Measurements from ENCODE around the gene GSTA5.
"Not testable (repeated sequence)": the region's sequence is repeated elsewhere in the genome, so short reads cannot be mapped to it uniquely, and the experiment has no call there.

The GSTA5 gene

GRCh38 chr6:52809777-52810176 lies 30.8 kb downstream of the GSTA5 start:
- H3K4ac ChIP-seq (ENCODE audit: low read depth, low read length); H3K9ac ChIP-seq (ENCODE audit: low read length); H4K5ac ChIP-seq (ENCODE audit: low read length); H3K79me2 ChIP-seq (ENCODE audit: control insufficient read depth, insufficient read depth, low read length); H3K4me3 ChIP-seq (ENCODE audit: low read length); H2AK5ac ChIP-seq (ENCODE audit: low read length); H2BK5ac ChIP-seq (ENCODE audit: low read length); DNase-seq; H3K36me3 ChIP-seq (ENCODE audit: control insufficient read depth, insufficient read depth, low read length); H3K23ac ChIP-seq (ENCODE audit: low read length); H4K8ac ChIP-seq (ENCODE audit: low read depth, low read length); H3K4me1 ChIP-seq (ENCODE audit: control insufficient read depth, low read depth, low read length); H3K27ac ChIP-seq (ENCODE audit: low read depth, low read length); H2BK120ac ChIP-seq (ENCODE audit: low read depth, low read length); H3K4me2 ChIP-seq (ENCODE audit: low read length); H3K56ac ChIP-seq (ENCODE audit: low read length); H3K18ac ChIP-seq (ENCODE audit: low read length); H2BK15ac ChIP-seq (replicated peaks; ENCODE audit: low read depth); H3K27me3 ChIP-seq (ENCODE audit: insufficient read depth, low read length, poor library complexity); H3K79me1 ChIP-seq (ENCODE audit: low read length): not testable (repeated sequence)
- WGBS (ENCODE audit: extremely low coverage, insufficient coverage, low lambda C conversion rate) = no CpG with 5 or more reads among the region's 4 CpGs

- no peak overlapping the region for H2BK15ac ChIP-seq (replicated peaks; ENCODE audit: low read depth)
- no peak overlapping the region for H4K8ac ChIP-seq (ENCODE audit: low read depth, low read length)
- H3K27ac ChIP-seq (ENCODE audit: low read depth, low read length) = no peak overlapping the region
- no peak overlapping the region for H3K4me3 ChIP-seq (ENCODE audit: low read length)
- no peak overlapping the region for H2BK120ac ChIP-seq (ENCODE audit: low read depth, low read length)
- no peaks in the 10 kb centered on the region for H3K27me3 ChIP-seq (ENCODE audit: insufficient read depth, low read length, poor library complexity)
- H3K36me3 ChIP-seq (ENCODE audit: control insufficient read depth, insufficient read depth, low read length) = no peaks in the 10 kb centered on the region
- H4K5ac ChIP-seq (ENCODE audit: low read length) = no peak overlapping the region
- H3K56ac ChIP-seq (ENCODE audit: low read length) = no peak overlapping the region
- no peak overlapping the region for H3K18ac ChIP-seq (ENCODE audit: low read length)
- no peaks in the 10 kb centered on the region for H3K4me1 ChIP-seq (ENCODE audit: control insufficient read depth, low read depth, low read length)
- no peak overlapping the region for H3K9ac ChIP-seq (ENCODE audit: low read length)
- no peak overlapping the region for H2BK5ac ChIP-seq (ENCODE audit: low read length)
- H3K23ac ChIP-seq (ENCODE audit: low read length) = no peak overlapping the region
- no peak overlapping the region for H3K4me2 ChIP-seq (ENCODE audit: low read length)
- H3K4ac ChIP-seq (ENCODE audit: low read depth, low read length) = no peak overlapping the region
- no peaks in the 10 kb centered on the region for H3K79me1 ChIP-seq (ENCODE audit: low read length)
- no peak overlapping the region for H2AK5ac ChIP-seq (ENCODE audit: low read length)
- DNase-seq = no peak
- H3K79me2 ChIP-seq (ENCODE audit: control insufficient read depth, insufficient read depth, low read length) = no peaks in the 10 kb centered on the region
- no CpG with 5 or more reads among the region's 5 CpGs for WGBS (ENCODE audit: extremely low coverage, insufficient coverage, low lambda C conversion rate)
These were observed 32.0 kb downstream of the GSTA5 start for GRCh38 chr6:52808660-52809059.

GRCh38 chr6:52803668-52804255 lies 36.9 kb downstream of the GSTA5 start, which contains the start of gene GSTA1:
Gene GSTA1, minus strand, starts transcription at chr6:52803816. Its CDS starts 4,549 bp downstream, at chr6:52799267.
- WGBS (ENCODE audit: extremely low coverage, insufficient coverage, low lambda C conversion rate) = no CpG with 5 or more reads among the region's 5 CpGs
- H3K4me3 ChIP-seq (ENCODE audit: low read length); H2BK15ac ChIP-seq (replicated peaks; ENCODE audit: low read depth); H3K79me2 ChIP-seq (ENCODE audit: control insufficient read depth, insufficient read depth, low read length); H3K36me3 ChIP-seq (ENCODE audit: control insufficient read depth, insufficient read depth, low read length); H3K4me1 ChIP-seq (ENCODE audit: control insufficient read depth, low read depth, low read length); H4K8ac ChIP-seq (ENCODE audit: low read depth, low read length); H3K79me1 ChIP-seq (ENCODE audit: low read length); H4K5ac ChIP-seq (ENCODE audit: low read length); H2BK5ac ChIP-seq (ENCODE audit: low read length); H3K9ac ChIP-seq (ENCODE audit: low read length); H2BK120ac ChIP-seq (ENCODE audit: low read depth, low read length); H3K27ac ChIP-seq (ENCODE audit: low read depth, low read length); H3K18ac ChIP-seq (ENCODE audit: low read length); H3K4ac ChIP-seq (ENCODE audit: low read depth, low read length); H3K23ac ChIP-seq (ENCODE audit: low read length); H3K56ac ChIP-seq (ENCODE audit: low read length); H3K4me2 ChIP-seq (ENCODE audit: low read length); H2AK5ac ChIP-seq (ENCODE audit: low read length); H3K27me3 ChIP-seq (ENCODE audit: insufficient read depth, low read length, poor library complexity): not testable (repeated sequence)
- peak; percentile 24 for DNase-seq

- H2BK5ac ChIP-seq (ENCODE audit: low read length) = no peak overlapping the region
- H3K79me1 ChIP-seq (ENCODE audit: low read length) = no peaks in the 10 kb centered on the region
- DNase-seq = no peak
- H3K4me3 ChIP-seq (ENCODE audit: low read length) = no peak overlapping the region
- H3K18ac ChIP-seq (ENCODE audit: low read length) = no peak overlapping the region
- H3K4ac ChIP-seq (ENCODE audit: low read depth, low read length) = no peak overlapping the region
- H3K9ac ChIP-seq (ENCODE audit: low read length) = no peak overlapping the region
- H3K56ac ChIP-seq (ENCODE audit: low read length) = no peak overlapping the region
- H3K79me2 ChIP-seq (ENCODE audit: control insufficient read depth, insufficient read depth, low read length) = no peaks in the 10 kb centered on the region
- H4K5ac ChIP-seq (ENCODE audit: low read length) = no peak overlapping the region
- H3K4me2 ChIP-seq (ENCODE audit: low read length) = no peak overlapping the region
- H3K27me3 ChIP-seq (ENCODE audit: insufficient read depth, low read length, poor library complexity) = no peaks in the 10 kb centered on the region
- H4K8ac ChIP-seq (ENCODE audit: low read depth, low read length) = no peak overlapping the region
- no peak overlapping the region for H2BK15ac ChIP-seq (replicated peaks; ENCODE audit: low read depth)
- H3K27ac ChIP-seq (ENCODE audit: low read depth, low read length) = no peak overlapping the region
- H3K23ac ChIP-seq (ENCODE audit: low read length) = no peak overlapping the region
- H2BK120ac ChIP-seq (ENCODE audit: low read depth, low read length) = no peak overlapping the region
- no peak overlapping the region for H2AK5ac ChIP-seq (ENCODE audit: low read length)
- H3K4me1 ChIP-seq (ENCODE audit: control insufficient read depth, low read depth, low read length) = no peaks in the 10 kb centered on the region
- WGBS (ENCODE audit: extremely low coverage, insufficient coverage, low lambda C conversion rate) = no CpG with 5 or more reads among the region's 1 CpG
- H3K36me3 ChIP-seq (ENCODE audit: control insufficient read depth, insufficient read depth, low read length) = no peaks in the 10 kb centered on the region
These were observed 37.8 kb downstream of the GSTA5 start for GRCh38 chr6:52802806-52803205.

- H3K27me3 ChIP-seq (ENCODE audit: insufficient read depth, low read length, poor library complexity) = no peaks in the 10 kb centered on the region
- H3K36me3 ChIP-seq (ENCODE audit: control insufficient read depth, insufficient read depth, low read length) = no peaks in the 10 kb centered on the region
- no peak overlapping the region for H2AK5ac ChIP-seq (ENCODE audit: low read length)
- no peak overlapping the region for H3K56ac ChIP-seq (ENCODE audit: low read length)
- H3K4me2 ChIP-seq (ENCODE audit: low read length) = no peak overlapping the region
- H4K8ac ChIP-seq (ENCODE audit: low read depth, low read length) = no peak overlapping the region
- H2BK120ac ChIP-seq (ENCODE audit: low read depth, low read length) = no peak overlapping the region
- no peak overlapping the region for H3K4me3 ChIP-seq (ENCODE audit: low read length)
- no peak overlapping the region for H3K9ac ChIP-seq (ENCODE audit: low read length)
- no peak overlapping the region for H2BK5ac ChIP-seq (ENCODE audit: low read length)
- H3K79me1 ChIP-seq (ENCODE audit: low read length) = no peaks in the 10 kb centered on the region
- H3K4me1 ChIP-seq (ENCODE audit: control insufficient read depth, low read depth, low read length) = no peaks in the 10 kb centered on the region
- no peak overlapping the region for H3K4ac ChIP-seq (ENCODE audit: low read depth, low read length)
- H3K27ac ChIP-seq (ENCODE audit: low read depth, low read length) = no peak overlapping the region
- H3K23ac ChIP-seq (ENCODE audit: low read length) = no peak overlapping the region
- DNase-seq = no peak
- H3K79me2 ChIP-seq (ENCODE audit: control insufficient read depth, insufficient read depth, low read length) = no peaks in the 10 kb centered on the region
- no CpG with 5 or more reads among the region's 2 CpGs for WGBS (ENCODE audit: extremely low coverage, insufficient coverage, low lambda C conversion rate)
- H2BK15ac ChIP-seq (replicated peaks; ENCODE audit: low read depth) = no peak overlapping the region
- H3K18ac ChIP-seq (ENCODE audit: low read length) = no peak overlapping the region
- no peak overlapping the region for H4K5ac ChIP-seq (ENCODE audit: low read length)
These were observed 39.3 kb downstream of the GSTA5 start for GRCh38 chr6:52801188-52801841.

- H3K27me3 ChIP-seq (ENCODE audit: insufficient read depth, low read length, poor library complexity); H3K79me2 ChIP-seq (ENCODE audit: control insufficient read depth, insufficient read depth, low read length); H3K9ac ChIP-seq (ENCODE audit: low read length); H2BK15ac ChIP-seq (replicated peaks; ENCODE audit: low read depth); H3K4me1 ChIP-seq (ENCODE audit: control insufficient read depth, low read depth, low read length); H3K4ac ChIP-seq (ENCODE audit: low read depth, low read length); H4K5ac ChIP-seq (ENCODE audit: low read length); H2BK120ac ChIP-seq (ENCODE audit: low read depth, low read length); H4K8ac ChIP-seq (ENCODE audit: low read depth, low read length); DNase-seq; H3K4me3 ChIP-seq (ENCODE audit: low read length); H2BK5ac ChIP-seq (ENCODE audit: low read length); H3K27ac ChIP-seq (ENCODE audit: low read depth, low read length); H3K79me1 ChIP-seq (ENCODE audit: low read length); H3K36me3 ChIP-seq (ENCODE audit: control insufficient read depth, insufficient read depth, low read length); H2AK5ac ChIP-seq (ENCODE audit: low read length); H3K56ac ChIP-seq (ENCODE audit: low read length); H3K18ac ChIP-seq (ENCODE audit: low read length); H3K4me2 ChIP-seq (ENCODE audit: low read length); H3K23ac ChIP-seq (ENCODE audit: low read length): not testable (repeated sequence)
- WGBS (ENCODE audit: extremely low coverage, insufficient coverage, low lambda C conversion rate) = no CpG with 5 or more reads among the region's 1 CpG
These were observed 41.3 kb downstream of the GSTA5 start for GRCh38 chr6:52799272-52799671.

All from mesendoderm (in vitro differentiated cells).